ENCODE results near the gene CMTM3. TPM values are rescaled to one million over a fixed set of nuclear protein-coding genes. Genes with fewer than 3 reads are reported as not detected.
A peak's percentile ranks its signal among the peaks of the same experiment; 100 is the strongest.

CMTM3 gene
- total RNA-seq, 4 donors from 2014 or later = 4.9 to 15.7 (median 11.3) TPM

DNA sequence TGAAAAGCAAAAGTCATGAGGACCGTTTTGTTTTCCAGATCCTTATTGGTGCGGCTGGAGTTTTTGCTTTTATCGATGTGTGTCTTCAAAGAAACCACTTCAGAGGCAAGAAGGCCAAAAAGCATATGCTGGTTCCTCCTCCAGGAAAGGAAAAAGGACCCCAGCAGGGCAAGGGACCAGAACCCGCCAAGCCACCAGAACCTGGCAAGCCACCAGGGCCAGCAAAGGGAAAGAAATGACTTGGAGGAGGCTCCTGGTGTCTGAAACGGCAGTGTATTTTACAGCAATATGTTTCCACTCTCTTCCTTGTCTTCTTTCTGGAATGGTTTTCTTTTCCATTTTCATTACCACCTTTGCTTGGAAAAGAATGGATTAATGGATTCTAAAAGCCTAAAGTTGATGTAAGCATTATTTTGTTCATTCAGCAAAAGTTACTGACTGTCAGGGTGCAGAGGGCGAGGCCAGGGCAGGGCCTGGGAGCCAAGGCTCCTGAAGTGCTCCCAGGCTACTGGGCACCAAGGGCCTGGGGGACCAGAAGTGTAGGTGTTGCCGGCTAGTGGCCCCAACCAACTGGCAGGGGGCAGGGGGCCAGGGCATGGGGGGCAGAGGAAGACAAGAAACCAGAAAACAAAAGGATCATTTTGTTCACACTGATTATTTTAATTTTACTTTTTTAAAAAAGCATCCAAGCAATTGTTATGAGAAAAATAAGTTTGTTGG lies 16.5 kb upstream of the CMTM3 start:
- no peaks in the 10 kb centered on the region for H3K9me3 ChIP-seq
- H3K4me1 ChIP-seq = no peaks in the 10 kb centered on the region
- TF ChIP-seq CTCF (IDR thresholded peaks at IDR 0.05) = no peak
- no peak for TF ChIP-seq POLR2A (IDR thresholded peaks at IDR 0.05)
- peak in 1 of 3 donors; percentile 34 for DNase-seq
- no peaks in the 10 kb centered on the region for H3K27me3 ChIP-seq
- no peaks in the 10 kb centered on the region for H3K36me3 ChIP-seq
- no peak overlapping the region for H3K27ac ChIP-seq
- H3K4me3 ChIP-seq = no peak overlapping the region

GRCh38 chr16:66588981-66589713 lies 15.4 kb upstream of the CMTM3 start:
- no peaks in the 10 kb centered on the region for H3K9me3 ChIP-seq
- H3K27me3 ChIP-seq = no peaks in the 10 kb centered on the region
- no peaks in the 10 kb centered on the region for H3K36me3 ChIP-seq
- no peak overlapping the region for H3K4me3 ChIP-seq
- TF ChIP-seq POLR2A (IDR thresholded peaks at IDR 0.05) (no peak), CTCF (IDR thresholded peaks at IDR 0.05) (peak; percentile 55 to 77 (median 70))
- no peak overlapping the region for H3K27ac ChIP-seq
- DNase-seq = peak in 2 of 3 donors; percentile 68 to 87
- H3K4me1 ChIP-seq = no peaks in the 10 kb centered on the region

DNA sequence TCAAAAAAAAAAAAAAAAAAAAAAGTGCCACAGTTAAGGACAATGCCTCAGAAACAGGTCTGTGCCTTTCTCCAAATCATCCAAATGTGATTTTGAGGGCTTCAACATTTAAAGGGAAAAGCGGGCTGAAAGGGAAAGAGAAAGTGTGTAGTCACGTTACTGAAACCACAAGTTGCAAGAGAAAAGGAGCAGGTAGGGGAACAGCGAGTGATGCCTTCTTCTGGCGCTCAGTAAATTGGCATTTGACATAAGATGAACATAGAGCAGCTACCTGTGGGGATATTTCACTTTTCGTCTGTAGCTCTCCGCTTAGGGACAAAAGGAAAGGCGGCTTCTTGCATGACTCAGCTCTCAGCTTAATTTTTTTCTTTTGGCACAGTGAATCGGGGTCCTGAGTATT lies 14.2 kb upstream of the CMTM3 start:
- Histone ChIP-seq H3K4me3 (peak overlapping the region in 2 of 4 donors; percentile 5 to 18), H3K4me1 (no peaks in the 10 kb centered on the region), H3K27me3 (no peaks in the 10 kb centered on the region), H3K27ac (no peak overlapping the region), H3K36me3 (no peaks in the 10 kb centered on the region), H3K9me3 (no peaks in the 10 kb centered on the region)
- peak in 1 of 3 donors; percentile 43 for DNase-seq
- TF ChIP-seq POLR2A (IDR thresholded peaks at IDR 0.05) = no peak
- no peak for TF ChIP-seq CTCF (IDR thresholded peaks at IDR 0.05)

- Histone ChIP-seq H3K4me3 (no peak overlapping the region), H3K9me3 (no peaks in the 10 kb centered on the region), H3K4me1 (no peaks in the 10 kb centered on the region), H3K27me3 (no peaks in the 10 kb centered on the region), H3K27ac (no peak overlapping the region), H3K36me3 (no peaks in the 10 kb centered on the region)
- TF ChIP-seq POLR2A (IDR thresholded peaks at IDR 0.05) (no peak), CTCF (IDR thresholded peaks at IDR 0.05) (no peak)
- peak in 1 of 3 donors; percentile 41 for DNase-seq
Observed at GRCh38 chr16:66591018-66591417, 13.5 kb upstream of the CMTM3 start.

GRCh38 chr16:66592241-66592640 lies 12.3 kb upstream of the CMTM3 start:
- no peaks in the 10 kb centered on the region for H3K27me3 ChIP-seq
- no peaks in the 10 kb centered on the region for H3K4me1 ChIP-seq
- H3K27ac ChIP-seq = no peak overlapping the region
- TF ChIP-seq CTCF (IDR thresholded peaks at IDR 0.05) (no peak), POLR2A (IDR thresholded peaks at IDR 0.05) (no peak)
- no peaks in the 10 kb centered on the region for H3K36me3 ChIP-seq
- no peak overlapping the region for H3K4me3 ChIP-seq
- no peaks in the 10 kb centered on the region for H3K9me3 ChIP-seq
- no peak for DNase-seq
